Activated CD4-positive, alpha-beta memory T cell treated with anti-CD3 and anti-CD28 coated beads, Interleukin-2, amount 10 ng/mL, durations not matched to agents 7 days and 5 days (primary cell): Measurements from ENCODE around the gene SPATA46. TPM values are rescaled to one million over a fixed set of nuclear protein-coding genes. Genes with fewer than 3 reads are reported as not detected.

Source experiments
- CTCF ChIA-PET: fragments of 350-600 bp; sonication (Branson Sonifier 250); formaldehyde crosslinking; loops from one replicate; lab custom pipeline; 2021; ENCODE audit warnings: antibody characterized with exemption, inconsistent platforms; lab: Charles Lee
- POLR2A ChIA-PET: fragments of 350-600 bp; sonication (Branson Sonifier 250); formaldehyde crosslinking; loops from one replicate; lab custom pipeline; 2021; ENCODE audit warnings: antibody characterized with exemption; lab: Charles Lee
- DNase-seq: peaks from one replicate; pipeline ENCODE4 v3.0.0-alpha.2; 2020
- H3K27ac Mint-ChIP-seq: one replicate; pipeline ENCODE4 v1.8.0; 2021; ENCODE audit warnings: mild to moderate bottlenecking, mixed read lengths
- H3K27me3 Mint-ChIP-seq: one replicate; pipeline ENCODE4 v1.8.0; 2021; ENCODE audit warnings: mixed read lengths
- H3K36me3 Mint-ChIP-seq: one replicate; pipeline ENCODE4 v1.8.0; 2021; ENCODE audit warnings: low read depth, mixed read lengths
- H3K4me1 Mint-ChIP-seq: one replicate; pipeline ENCODE4 v1.8.0; 2021; ENCODE audit warnings: mixed read lengths
- H3K4me3 Mint-ChIP-seq: one replicate; pipeline ENCODE4 v1.8.0; 2021; ENCODE audit warnings: mild to moderate bottlenecking, mixed read lengths
- H3K9me3 Mint-ChIP-seq: one replicate; pipeline ENCODE4 v1.8.0; 2021; ENCODE audit warnings: mixed read lengths
- total RNA-seq, 2 experiments: library from RNA; stranded (reverse); gene quantifications; one replicate each; pipeline ENCODE4 v1.2.3, GENCODE V29; 2021

SPATA46 gene
- total RNA-seq, 2 experiments from 2014 or later: not detected

DNA sequence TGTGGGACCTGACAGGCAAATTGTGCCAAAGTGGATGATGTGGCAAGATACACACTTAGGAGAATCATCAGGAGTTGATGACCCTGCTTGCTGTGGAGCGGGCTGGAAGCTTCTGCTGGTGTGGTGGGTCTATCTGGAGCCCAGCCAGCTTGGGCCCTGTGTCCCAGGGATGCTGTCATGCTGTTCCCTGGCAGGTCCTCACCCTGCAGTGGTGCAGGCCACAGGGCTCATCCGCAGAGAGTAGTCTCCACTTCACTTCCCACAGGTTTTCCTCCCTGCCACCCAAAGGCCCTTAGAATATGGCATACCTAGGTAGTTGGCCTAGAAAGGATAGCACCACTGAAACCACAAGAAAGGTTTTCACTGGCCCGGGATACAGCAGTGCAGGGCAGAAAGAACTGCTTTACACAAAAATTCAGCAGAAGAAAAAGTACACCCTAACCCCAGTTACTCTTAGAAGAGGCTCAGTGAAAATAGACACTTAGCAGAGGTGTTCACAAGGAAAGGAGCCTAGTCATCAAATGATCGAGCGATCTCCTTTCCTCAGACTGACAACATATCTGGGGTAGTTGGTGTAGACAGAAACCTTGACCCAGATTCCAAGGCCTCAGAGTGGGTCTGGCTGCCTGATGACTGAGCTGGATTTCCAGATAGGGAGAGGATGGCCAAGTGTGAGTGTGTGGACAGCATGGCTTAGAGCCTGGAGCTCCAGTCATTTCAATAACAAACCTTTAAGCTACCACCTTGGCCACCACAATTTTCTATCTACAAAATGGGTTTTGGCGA is 3.6 kb upstream of the SPATA46 start:
- no peaks in the 10 kb centered on the region for H3K4me1 Mint-ChIP-seq
- no peaks in the 10 kb centered on the region for H3K36me3 Mint-ChIP-seq
- H3K27me3 Mint-ChIP-seq: peaks cover 2% of the 10 kb centered on the region
- no peak for DNase-seq
- ChIA-PET POLR2A (no interaction called here), CTCF (interaction anchor here (0.9 kb wide), 1 partner anchor 324 kb away, joined by 3 read pairs; no protein-coding TSS in a partner anchor)
- H3K27ac Mint-ChIP-seq: no peak overlapping the region
- no peak overlapping the region for H3K4me3 Mint-ChIP-seq
- H3K9me3 Mint-ChIP-seq: no peaks in the 10 kb centered on the region

DNA sequence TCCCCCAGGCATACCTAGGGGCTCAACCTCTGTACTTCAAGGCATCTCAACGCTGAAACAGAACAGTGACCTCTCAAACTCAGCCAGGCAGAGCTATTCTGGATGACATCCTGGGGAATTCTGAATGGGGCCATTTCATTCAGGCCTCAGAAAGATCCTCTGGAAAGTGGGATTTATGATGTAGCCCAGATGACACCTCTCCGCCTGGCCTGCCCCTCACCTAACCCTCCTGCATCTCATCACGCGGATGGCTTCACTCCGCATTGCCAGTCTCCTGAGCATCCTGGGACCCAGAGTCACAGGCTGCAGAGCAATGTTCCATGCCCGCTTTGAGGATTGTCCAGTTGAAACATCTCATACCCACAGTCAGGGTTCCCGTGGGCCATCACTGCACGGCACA is 1.2 kb downstream of the SPATA46 start:
- Mint-ChIP-seq H3K4me1 (no peaks in the 10 kb centered on the region), H3K9me3 (no peaks in the 10 kb centered on the region), H3K36me3 (no peaks in the 10 kb centered on the region), H3K27me3 (peaks cover 2% of the 10 kb centered on the region), H3K4me3 (no peak overlapping the region), H3K27ac (no peak overlapping the region)
- DNase-seq: no peak
- POLR2A ChIA-PET: no interaction called here
- CTCF ChIA-PET: no interaction called here

DNA sequence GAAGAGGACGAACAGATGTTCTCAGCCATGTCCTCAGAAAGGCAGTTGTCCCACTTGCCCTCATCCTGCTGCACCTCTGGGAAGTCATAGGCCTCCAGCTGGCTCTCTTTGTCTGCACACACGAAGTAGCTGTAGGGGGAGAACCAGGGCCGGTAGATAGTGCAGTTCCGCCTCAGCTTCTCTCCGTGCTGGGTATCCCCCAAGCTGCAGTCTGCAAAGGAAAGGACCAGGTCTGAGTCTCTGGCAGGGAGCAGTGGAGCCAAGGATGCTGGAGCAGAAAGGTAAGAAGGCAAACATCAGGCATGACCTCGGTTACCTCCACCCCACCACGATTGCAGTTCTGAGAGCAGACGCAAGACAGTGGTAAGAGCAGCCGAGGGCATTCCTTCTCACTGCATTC is 2.2 kb downstream of the SPATA46 start:
- Mint-ChIP-seq H3K9me3 (no peaks in the 10 kb centered on the region), H3K27ac (no peak overlapping the region), H3K27me3 (peaks cover 2% of the 10 kb centered on the region), H3K4me1 (no peaks in the 10 kb centered on the region), H3K4me3 (no peak overlapping the region), H3K36me3 (no peaks in the 10 kb centered on the region)
- ChIA-PET POLR2A (no interaction called here), CTCF (no interaction called here)
- DNase-seq: no peak

DNA sequence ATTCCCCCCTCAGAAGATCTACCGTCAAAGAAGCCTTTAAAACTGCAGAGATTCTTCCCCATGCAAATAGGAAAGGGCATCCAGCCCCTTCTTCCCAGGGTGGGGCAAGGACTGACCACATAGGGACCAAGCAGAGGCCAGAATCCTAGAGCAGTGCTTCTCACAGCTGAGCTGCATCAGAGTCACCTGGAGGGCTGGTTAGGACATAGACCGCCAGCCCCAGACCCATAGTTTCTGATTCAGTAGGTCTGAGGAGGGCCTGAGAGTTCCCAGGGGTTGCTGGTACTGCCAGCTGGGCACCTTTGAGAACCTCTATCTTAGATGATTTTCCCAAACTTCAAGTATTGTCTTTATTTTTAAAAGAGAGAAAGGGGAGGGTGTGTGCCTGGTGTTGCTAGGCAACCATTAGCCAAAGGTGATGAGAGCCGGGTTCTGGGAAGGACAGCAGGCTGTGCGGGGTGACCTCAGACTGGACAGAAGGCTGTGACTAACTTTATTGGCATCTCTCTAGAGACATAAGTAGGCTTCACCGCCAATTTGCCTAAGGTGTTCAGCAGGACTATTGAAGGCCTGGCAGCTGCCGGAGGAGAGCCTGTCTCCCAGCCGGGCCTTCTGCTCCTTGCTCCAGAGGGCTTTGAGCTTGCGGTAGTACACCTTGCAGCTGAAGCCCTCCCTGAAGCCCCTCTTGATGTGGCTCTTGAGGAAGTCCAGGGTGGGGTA is 3.0 kb downstream of the SPATA46 start:
- Mint-ChIP-seq H3K4me3 (no peak overlapping the region), H3K36me3 (no peaks in the 10 kb centered on the region), H3K4me1 (no peaks in the 10 kb centered on the region), H3K27me3 (no peaks in the 10 kb centered on the region), H3K9me3 (no peaks in the 10 kb centered on the region), H3K27ac (no peak overlapping the region)
- DNase-seq: no peak
- ChIA-PET POLR2A (no interaction called here), CTCF (no interaction called here)

DNA sequence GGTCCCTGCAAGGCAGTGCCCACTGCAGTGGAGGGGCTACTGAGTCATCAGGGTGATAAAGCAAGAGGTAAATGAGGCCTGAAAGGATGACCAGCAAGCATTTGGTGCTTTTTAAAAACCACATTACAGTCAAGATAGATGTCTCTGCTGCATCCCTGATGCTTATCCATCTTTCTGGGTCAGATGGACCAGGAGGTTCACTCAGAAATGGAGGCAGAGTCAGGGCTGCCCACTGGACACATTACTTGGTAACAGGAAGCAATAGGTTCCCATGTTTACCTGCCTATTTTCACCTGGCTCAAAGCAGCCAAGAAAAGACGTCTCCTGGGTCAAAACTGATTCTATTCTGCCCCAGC is 3.6 kb downstream of the SPATA46 start:
- ChIA-PET POLR2A (no interaction called here), CTCF (no interaction called here)
- H3K27me3 Mint-ChIP-seq: no peaks in the 10 kb centered on the region
- H3K9me3 Mint-ChIP-seq: no peaks in the 10 kb centered on the region
- no peak overlapping the region for H3K4me3 Mint-ChIP-seq
- no peaks in the 10 kb centered on the region for H3K36me3 Mint-ChIP-seq
- no peak overlapping the region for H3K27ac Mint-ChIP-seq
- no peaks in the 10 kb centered on the region for H3K4me1 Mint-ChIP-seq
- no peak for DNase-seq

DNA sequence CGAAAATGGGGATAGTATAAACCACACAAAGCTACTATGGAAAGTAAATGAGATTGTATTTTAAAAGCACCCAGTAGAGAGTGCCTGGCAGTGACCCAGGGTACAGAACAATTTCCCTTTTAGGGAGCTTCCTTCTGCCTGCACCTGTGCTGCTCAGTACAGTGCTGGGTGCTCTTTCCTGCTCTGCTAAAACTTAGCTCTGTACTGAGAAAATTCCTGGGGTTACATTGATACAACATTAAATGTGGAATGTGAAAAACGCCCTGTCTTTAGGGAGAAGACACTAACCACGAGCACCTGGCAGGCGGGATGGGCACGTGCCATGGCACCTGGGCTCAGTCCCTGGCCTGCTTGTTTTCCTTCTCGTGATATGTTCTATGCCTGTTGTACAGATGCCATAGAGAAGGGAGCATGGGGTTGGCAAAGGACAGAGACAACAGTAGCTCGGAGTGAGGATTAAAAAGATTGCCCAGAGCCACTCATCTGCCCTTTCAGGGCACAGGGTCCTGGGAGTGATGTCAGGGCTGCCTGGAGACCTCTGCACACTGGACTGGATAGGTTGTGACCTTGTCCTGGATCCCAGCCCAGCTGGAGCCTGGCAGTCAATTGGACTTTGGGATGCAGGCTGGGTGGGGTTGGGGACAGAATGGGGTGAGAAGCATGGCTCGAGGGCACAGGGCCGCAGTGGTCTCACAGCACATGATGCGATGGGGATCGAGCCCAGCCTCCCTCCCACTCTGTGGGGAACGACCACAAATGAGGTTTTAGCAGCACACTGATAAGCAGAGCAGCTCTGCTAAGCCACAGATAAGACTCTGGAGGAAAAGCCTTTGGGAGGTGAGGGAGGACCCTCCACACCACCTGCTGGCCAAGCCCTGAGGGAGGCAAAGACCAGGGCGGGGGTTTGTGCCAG is 4.2 kb downstream of the SPATA46 start:
- DNase-seq: no peak
- Mint-ChIP-seq H3K36me3 (no peaks in the 10 kb centered on the region), H3K27ac (no peak overlapping the region), H3K9me3 (no peaks in the 10 kb centered on the region), H3K4me1 (no peaks in the 10 kb centered on the region), H3K27me3 (no peaks in the 10 kb centered on the region), H3K4me3 (no peak overlapping the region)
- POLR2A ChIA-PET: no interaction called here
- CTCF ChIA-PET: no interaction called here

DNA sequence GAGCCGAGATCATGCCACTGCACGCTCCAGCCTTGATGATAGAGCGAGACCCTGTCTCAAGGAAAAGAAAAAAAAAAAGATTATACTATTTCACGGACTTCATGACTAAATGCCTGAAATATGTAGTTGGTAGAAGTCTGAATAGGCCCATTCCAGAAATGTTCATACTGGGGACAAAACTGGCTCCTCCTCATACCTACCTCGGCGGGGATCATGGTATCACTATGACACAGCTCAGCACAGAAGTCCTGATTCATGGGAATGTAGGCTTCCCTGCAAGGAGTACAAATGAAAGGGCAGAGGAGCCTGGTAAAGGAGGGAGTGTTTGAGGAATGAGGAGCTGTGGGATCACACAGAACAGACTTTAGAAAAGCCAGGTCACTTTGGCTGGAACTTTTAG is 5.0 kb downstream of the SPATA46 start:
- H3K27ac Mint-ChIP-seq: no peak overlapping the region
- H3K4me1 Mint-ChIP-seq: no peaks in the 10 kb centered on the region
- H3K9me3 Mint-ChIP-seq: no peaks in the 10 kb centered on the region
- ChIA-PET POLR2A (no interaction called here), CTCF (no interaction called here)
- no peaks in the 10 kb centered on the region for H3K27me3 Mint-ChIP-seq
- no peak for DNase-seq
- H3K4me3 Mint-ChIP-seq: no peak overlapping the region
- H3K36me3 Mint-ChIP-seq: no peaks in the 10 kb centered on the region

DNA sequence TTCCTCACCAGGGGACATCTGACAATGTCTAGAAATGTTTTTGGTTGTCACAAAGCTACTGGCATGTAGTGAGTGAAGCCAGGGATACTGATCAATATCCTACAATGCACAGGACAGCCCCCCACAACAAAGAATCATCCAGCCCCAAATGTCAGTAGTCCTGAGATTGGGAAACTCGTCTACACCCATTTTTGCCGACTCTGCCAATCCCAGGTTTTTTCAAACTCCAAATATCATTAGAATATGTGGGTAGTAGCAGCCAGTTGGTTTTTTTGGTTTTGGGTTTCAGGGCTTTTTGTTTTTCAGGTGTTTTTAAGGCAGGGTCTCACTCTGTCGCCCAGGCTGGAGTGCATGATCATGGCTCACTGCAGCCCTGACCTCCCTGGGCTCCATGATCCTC is 5.9 kb downstream of the SPATA46 start:
- H3K4me3 Mint-ChIP-seq: no peak overlapping the region
- no peaks in the 10 kb centered on the region for H3K4me1 Mint-ChIP-seq
- ChIA-PET CTCF (no interaction called here), POLR2A (no interaction called here)
- no peaks in the 10 kb centered on the region for H3K9me3 Mint-ChIP-seq
- no peaks in the 10 kb centered on the region for H3K27me3 Mint-ChIP-seq
- no peak overlapping the region for H3K27ac Mint-ChIP-seq
- H3K36me3 Mint-ChIP-seq: no peaks in the 10 kb centered on the region
- DNase-seq: no peak

DNA sequence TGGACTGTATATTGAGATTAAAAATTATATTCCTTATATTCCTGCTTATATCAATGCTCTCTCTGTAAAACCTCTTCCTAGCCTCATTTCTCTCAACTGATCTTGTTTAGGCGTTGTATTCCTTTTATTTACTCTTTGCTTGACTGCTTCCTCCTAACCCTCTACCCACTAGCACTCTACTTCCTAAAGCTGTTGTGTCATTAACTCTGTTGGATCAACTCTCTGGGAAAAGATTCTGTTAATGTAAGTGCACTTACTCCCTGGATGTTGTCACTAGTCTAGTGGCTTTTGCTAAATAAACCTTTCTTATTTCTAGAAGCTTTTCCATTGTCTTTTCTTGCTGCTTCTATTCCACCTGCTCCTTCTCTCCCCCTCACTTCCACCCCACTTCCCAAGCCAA is 6.5 kb downstream of the SPATA46 start:
- CTCF ChIA-PET: no interaction called here
- POLR2A ChIA-PET: no interaction called here
- DNase-seq: no peak
- Mint-ChIP-seq H3K36me3 (no peaks in the 10 kb centered on the region), H3K27me3 (no peaks in the 10 kb centered on the region), H3K27ac (no peak overlapping the region), H3K4me3 (no peak overlapping the region), H3K9me3 (no peaks in the 10 kb centered on the region), H3K4me1 (no peaks in the 10 kb centered on the region)

DNA sequence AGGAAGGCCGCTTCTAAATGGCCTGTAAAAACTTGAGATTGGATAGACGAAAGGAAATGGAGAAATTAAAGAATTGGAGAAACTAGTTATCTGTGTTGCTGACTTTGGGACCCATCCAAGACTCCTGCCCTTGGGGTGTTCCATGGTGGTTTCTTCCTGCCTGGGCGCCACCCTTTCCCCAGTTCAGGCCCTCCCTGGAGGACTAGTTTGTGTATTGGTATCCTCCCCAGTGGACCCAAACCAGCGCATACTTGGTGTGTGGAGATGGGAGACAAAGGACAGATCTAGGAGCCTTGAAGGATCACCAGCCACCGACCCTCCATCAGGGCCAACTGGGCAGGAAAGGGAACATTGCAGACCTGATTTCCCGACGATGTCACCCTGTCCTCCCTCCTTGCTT is 7.1 kb downstream of the SPATA46 start:
- Mint-ChIP-seq H3K4me1 (no peaks in the 10 kb centered on the region), H3K9me3 (no peaks in the 10 kb centered on the region), H3K36me3 (no peaks in the 10 kb centered on the region), H3K27ac (no peak overlapping the region), H3K4me3 (no peak overlapping the region), H3K27me3 (peaks cover 1% of the 10 kb centered on the region)
- CTCF ChIA-PET: no interaction called here
- POLR2A ChIA-PET: no interaction called here
- DNase-seq: no peak

DNA sequence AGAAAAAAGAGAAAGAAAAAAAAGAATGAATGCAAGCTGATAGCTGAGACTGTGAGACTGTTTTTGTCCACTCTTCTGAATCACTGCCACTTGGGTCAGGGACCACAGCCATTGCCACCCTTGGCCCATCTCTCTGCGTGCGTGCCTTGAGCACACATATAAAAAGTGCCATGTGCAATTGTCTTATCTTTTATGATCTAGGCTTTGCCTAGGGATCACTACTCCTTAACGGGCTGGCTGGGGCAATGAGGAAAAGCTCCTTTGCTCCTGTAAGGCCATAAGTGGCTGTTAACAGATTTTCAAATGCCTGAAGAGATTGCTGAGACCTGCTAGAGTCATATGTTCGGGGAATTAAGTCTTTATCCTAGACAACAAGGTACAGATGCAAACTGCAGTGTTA is 8.2 kb downstream of the SPATA46 start:
- CTCF ChIA-PET: no interaction called here
- Mint-ChIP-seq H3K27me3 (peaks cover 1% of the 10 kb centered on the region), H3K9me3 (no peaks in the 10 kb centered on the region), H3K4me1 (no peaks in the 10 kb centered on the region), H3K36me3 (no peaks in the 10 kb centered on the region), H3K4me3 (no peak overlapping the region), H3K27ac (no peak overlapping the region)
- POLR2A ChIA-PET: no interaction called here
- no peak for DNase-seq

DNA sequence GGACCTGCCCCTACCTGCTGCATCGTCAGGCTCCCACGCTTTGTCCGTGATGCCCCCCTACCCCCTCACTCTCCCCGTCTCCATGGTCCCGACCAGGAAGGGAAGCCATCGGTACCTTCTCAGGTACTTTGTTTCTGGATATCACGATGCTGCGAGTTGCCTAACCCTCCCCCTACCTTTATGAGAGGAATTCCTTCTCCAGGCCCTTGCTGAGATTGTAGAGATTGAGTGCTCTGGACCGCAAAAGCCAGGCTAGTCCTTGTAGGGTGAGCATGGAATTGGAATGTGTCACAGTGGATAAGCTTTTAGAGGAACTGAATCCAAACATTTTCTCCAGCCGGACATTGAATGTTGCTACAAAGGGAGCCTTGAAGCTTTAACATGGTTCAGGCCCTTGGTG is 8.9 kb downstream of the SPATA46 start:
- Mint-ChIP-seq H3K4me1 (no peaks in the 10 kb centered on the region), H3K27me3 (peaks cover 1% of the 10 kb centered on the region), H3K4me3 (no peak overlapping the region), H3K27ac (no peak overlapping the region), H3K9me3 (no peaks in the 10 kb centered on the region), H3K36me3 (no peaks in the 10 kb centered on the region)
- POLR2A ChIA-PET: no interaction called here
- DNase-seq: no peak
- CTCF ChIA-PET: no interaction called here

DNA sequence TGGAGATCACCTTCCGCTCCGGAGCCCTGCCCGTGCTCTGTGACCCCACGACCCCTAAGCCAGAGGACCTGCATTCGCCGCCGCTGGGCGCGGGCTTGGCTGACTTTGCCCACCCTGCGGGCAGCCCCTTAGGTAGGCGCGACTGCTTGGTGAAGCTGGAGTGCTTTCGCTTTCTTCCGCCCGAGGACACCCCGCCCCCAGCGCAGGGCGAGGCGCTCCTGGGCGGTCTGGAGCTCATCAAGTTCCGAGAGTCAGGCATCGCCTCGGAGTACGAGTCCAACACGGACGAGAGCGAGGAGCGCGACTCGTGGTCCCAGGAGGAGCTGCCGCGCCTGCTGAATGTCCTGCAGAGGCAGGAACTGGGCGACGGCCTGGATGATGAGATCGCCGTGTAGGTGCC is 9.6 kb downstream of the SPATA46 start:
- no peak overlapping the region for H3K27ac Mint-ChIP-seq

More for the DNA sequence above, 9.6 kb downstream of the SPATA46 start:
- Mint-ChIP-seq H3K4me3 (peak overlapping the region; percentile 45), H3K27me3 (peaks cover 1% of the 10 kb centered on the region), H3K4me1 (no peaks in the 10 kb centered on the region), H3K36me3 (no peaks in the 10 kb centered on the region), H3K9me3 (no peaks in the 10 kb centered on the region)
- no peak for DNase-seq
- POLR2A ChIA-PET: no interaction called here
- CTCF ChIA-PET: no interaction called here
